Erythroblast (primary cell): ENCODE data around the gene SH2D3C.

ENCODE experiments used
- GATA1 ChIP-seq: IDR thresholded peaks from 2 replicates; pipeline ENCODE4 v1.6.1; 2011; ENCODE audit warnings: low read depth, mild to moderate bottlenecking, control low read depth, low read length, moderate library complexity
- POLR2A ChIP-seq: IDR thresholded peaks from 2 replicates; pipeline ENCODE4 v1.6.1; 2011; ENCODE audit warnings: mild to moderate bottlenecking, low read length

DNA sequence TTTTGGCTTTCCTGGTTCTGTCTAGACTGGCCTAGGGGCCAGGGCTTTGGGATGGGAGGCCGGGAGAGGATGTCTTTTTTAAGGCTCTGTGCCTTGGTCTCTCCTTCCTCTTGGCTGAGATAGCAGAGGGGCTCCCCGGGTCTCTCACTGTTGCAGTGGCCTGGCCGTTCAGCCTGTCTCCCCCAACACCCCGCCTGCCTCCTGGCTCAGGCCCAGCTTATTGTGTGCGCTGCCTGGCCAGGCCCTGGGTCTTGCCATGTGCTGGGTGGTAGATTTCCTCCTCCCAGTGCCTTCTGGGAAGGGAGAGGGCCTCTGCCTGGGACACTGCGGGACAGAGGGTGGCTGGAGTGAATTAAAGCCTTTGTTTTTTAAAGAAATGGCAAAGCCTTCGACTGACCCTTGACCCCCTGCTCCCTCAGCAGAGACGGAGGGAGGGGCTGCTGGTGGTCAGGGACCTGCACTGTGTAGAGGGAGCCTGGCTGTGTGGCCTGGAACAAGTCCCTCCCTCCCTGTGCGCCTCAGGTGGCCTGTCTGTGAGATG, 35.3 kb upstream of the SH2D3C start:
- TF ChIP-seq POLR2A = no peak
- no peak for TF ChIP-seq GATA1
